HG03045 (cell line): Measurements from ENCODE around the gene MED9.

Source experiments
- ATAC-seq: cut with Tn5 transposase; IDR thresholded peaks from one replicate; pipeline ENCODE4 v1.9.1; 2021; ENCODE audit warnings: mild to moderate bottlenecking, moderate library complexity; ENCODE audit not compliant: unreplicated experiment

Gene MED9

GRCh38 chr17:17503566-17504130 lies 26.8 kb downstream of the MED9 start:
- no peak for ATAC-seq

- ATAC-seq: no peak
Observed at GRCh38 chr17:17504341-17505140, 27.7 kb downstream of the MED9 start.

- no peak for ATAC-seq
Observed at GRCh38 chr17:17505151-17505550, 28.4 kb downstream of the MED9 start.

- no peak for ATAC-seq
Observed at GRCh38 chr17:17505610-17506171, 28.9 kb downstream of the MED9 start.

DNA sequence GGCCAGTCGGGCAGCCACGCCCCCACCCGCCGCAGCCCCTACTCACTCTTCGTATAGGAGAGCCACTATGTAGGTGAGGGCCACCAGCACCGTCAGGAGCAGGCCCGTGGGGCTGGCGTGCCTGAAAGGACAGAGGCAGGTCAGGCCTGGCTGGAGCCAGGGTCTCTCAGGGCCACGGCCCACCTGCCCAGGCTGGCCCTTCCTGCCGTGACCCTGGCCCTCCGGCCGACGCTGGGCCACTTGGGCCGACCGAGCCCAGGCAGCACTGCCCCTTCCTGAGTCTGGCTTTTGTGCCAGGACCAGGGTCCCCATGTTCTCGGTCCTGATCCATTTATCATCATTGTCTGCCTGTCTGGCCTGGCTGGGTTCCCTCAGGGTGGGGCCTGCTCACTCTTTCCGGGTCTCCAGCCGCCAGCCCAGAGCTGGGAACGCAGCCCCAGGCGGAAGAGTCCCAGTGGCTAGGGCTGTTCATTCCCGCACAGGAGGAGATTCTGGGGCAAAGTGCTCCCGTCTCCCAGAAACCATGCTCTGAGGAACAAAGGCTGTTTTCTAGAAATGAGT lies 29.5 kb downstream of the MED9 start:
- ATAC-seq: no peak

- no peak for ATAC-seq
Observed at GRCh38 chr17:17506893-17507464, 30.2 kb downstream of the MED9 start.

DNA sequence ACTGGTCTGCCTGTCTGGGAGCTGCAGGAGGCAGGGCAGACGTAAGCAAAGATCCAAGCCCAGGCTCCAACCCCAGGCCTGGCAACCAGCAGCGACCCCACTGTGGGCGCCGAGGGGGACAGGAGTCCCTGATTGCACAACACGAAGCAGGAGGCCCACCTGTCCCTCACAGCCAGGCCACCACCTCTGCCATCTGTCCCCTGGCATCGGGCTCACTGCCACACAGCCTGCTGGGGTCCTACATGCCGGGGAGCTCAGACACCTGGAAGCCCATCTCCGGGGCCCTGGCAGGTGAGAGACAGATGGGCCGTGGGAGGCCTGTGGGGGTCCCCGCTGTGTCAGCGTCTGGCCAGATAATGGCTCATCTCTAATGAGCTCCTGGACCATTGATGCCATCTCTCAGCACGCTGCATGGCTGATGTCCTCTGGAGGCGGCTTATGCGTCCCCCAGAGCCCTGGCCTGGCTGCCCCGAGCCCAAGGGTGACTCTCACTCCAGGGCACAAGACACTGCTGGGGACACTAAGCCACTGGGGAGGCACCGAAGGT lies 30.7 kb downstream of the MED9 start:
- ATAC-seq: no peak

GRCh38 chr17:17508019-17508535 lies 31.3 kb downstream of the MED9 start:
- ATAC-seq: no peak

GRCh38 chr17:17508646-17509591 lies 32.1 kb downstream of the MED9 start:
- ATAC-seq: no peak

DNA sequence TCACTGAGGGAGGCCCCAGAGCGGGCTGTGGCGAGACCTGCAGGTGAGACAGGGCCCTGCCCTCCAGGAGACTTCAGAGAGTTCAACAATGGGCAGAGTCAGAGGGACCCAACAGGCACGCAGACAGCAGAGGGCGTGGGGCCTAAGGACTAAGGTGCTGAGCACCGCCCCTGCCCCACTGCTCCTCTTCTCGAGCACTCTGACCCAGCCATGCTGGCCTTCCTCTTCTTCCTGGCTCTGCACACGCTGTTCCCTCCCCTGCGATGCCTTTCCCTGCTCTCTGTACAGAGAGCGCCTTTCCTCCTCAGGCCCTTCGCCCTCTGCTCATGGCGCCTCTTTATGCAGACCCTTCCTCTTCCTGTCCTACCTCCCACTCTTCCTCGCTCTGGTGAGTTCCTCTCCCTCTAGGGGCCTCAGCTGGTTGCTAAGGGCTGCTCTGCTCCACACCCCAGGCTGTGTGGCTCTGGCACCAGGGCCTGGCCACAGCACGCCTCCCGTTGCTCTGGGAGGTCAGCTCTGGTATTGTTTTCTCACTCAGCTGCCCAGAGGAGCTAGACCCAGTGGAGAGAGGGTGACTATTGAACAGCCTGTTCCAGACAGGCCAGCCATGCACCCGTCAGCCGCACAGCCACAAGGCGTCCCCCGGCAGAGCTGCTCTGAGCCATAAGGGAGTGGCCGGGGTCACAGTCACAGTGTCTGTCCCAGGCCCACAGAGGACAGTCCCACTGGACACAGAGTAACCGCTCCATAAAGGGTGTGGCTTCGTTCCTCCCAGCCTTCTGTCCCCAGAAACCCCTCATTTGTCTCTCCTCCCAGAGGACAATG lies 33.0 kb downstream of the MED9 start:
- ATAC-seq: no peak

DNA sequence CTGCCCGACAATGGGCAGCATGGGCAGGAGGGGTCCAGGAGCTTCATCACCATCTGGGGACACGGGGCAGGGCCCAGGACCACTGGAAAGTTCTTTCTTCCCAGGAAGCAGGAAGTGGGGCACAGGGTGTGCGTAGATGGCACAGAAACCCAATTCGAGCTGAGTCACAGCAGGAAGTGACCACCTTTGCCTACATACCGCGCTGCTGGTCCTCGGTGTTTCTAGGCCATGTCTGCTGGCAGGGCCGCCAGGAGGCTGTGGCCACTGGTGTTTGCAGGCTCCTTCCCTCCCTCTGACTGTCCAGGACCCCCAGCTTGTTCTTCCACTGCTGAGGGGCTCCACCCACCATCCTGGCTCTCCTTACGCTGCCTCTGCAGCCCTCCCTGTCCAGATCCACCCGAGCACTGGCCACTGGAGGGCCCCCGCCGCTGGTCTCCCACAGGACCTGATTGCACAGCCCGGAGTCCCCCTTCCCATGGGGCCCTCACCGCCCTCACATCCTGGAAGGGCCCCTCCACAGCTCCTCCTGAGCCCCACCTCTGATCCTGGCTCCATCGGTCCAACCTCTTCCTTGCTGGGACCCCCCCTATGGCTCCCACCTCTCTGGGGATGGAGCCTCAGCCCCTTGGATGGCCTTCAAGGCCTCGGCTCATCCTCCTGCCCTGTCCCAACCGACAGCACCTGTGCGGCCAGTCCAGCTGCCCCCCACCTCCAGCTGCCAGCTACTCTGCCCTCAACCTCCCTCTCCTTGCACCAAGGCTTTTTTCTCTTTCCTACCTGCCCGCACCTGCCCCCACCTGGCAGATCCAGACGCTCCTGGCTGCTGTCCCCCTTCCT lies 33.9 kb downstream of the MED9 start:
- no peak for ATAC-seq

- ATAC-seq: no peak
Observed at GRCh38 chr17:17511293-17511741, 34.5 kb downstream of the MED9 start.

DNA sequence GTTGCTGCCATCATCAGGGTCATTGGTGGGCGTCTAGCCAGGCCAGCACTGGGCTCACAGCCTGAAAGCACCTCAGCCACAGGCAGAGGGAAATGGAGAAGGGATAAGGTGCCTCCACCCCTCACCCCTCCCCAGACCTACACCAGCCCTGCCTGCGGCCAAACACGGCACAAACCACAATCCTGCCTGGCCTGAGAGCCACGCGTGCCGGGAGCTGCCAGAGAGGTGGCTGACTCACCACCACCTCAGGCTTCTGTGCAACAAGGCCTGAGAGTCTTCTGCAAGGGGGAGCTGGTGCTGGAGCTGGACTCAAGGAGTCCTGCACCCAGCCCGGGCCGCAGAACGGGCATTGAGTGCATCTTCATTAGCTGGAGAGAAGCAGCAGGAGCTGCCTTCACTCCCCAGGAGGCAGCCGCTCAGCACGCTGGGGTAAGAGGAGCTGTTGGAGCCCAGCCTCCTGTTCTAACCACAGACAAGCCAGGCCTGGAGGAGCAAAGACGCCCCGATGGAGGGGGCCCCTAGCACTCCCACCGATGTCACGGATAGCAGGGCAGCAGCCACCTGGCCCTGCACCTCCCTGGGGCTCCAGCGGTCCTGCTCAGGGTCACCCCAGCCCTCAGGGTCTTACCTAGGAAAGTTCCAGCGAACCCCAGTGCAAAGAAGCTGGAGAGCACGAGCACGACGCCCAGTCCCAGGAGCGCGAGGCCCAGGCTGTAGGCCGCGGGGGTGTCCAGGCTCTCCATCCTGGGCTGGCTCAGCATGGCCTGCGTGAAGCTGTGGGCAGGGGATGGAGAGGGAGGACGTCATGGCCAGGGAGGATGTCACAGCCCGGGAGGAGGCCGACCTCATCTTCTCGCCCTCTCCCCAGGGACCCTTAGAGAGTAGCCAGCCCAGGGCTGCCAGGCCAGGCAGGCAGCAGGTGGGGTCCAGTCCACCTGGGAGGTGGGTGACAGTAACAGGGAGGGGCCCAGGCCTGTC lies 35.4 kb downstream of the MED9 start:
- ATAC-seq: no peak

DNA sequence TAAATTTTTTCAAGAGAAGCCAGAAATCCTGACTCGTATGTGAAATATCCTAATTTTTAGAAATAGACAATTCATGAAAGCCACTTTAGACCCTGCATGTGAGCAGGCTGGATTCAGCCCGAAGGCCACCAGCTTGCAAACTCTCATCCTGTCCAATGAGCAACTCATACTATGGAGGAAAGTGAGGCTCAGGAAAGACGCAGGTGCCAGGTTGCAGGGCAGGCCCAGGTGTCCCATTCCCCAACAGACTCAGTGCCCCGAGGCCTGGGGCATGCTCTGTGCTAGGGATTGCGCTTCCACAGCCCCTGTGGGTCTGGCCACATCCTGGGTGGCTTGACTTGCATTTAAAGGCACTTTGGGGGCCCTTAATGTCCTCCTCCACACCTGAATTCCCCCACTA lies 36.1 kb downstream of the MED9 start:
- no peak for ATAC-seq

DNA sequence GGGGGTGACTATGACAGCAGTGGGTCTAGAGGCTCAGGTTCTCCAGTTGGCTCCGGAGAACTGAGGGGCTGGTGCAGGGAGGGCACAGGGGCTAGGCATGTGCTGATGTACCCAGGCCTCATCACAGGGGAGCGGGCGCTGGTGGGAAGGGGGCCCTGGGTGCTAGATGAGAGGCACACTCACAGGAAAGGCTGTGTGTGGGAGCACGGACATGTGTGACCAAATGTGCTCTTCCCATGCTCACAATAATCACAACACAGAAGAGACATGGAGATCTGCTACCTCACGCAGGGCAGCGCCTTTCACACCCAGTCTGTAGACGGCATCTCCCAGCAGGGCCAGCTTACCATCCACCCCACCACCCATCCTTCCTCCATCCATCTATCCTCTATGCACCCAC lies 36.8 kb downstream of the MED9 start:
- no peak for ATAC-seq

- ATAC-seq: no peak
Observed at GRCh38 chr17:17514361-17514992, 37.7 kb downstream of the MED9 start.
